HFFc6 (cell line): ENCODE results near the gene MICALL2. TPM values are rescaled to one million over a fixed set of nuclear protein-coding genes. Genes with fewer than 3 reads are reported as not detected.
"Not testable (repeated sequence)": the region's sequence is repeated elsewhere in the genome, so short reads cannot be mapped to it uniquely, and the experiment has no call there.

ENCODE experiments used
- DNase-seq: peaks from one replicate; pipeline ENCODE4 v3.0.0-alpha.2; 2018
- H3K27ac Mint-ChIP-seq: 2 replicates; pipeline ENCODE4 v1.8.0; 2020; ENCODE audit warnings: mild to moderate bottlenecking, mixed read lengths
- H3K27me3 Mint-ChIP-seq: 2 replicates; pipeline ENCODE4 v1.8.0; 2021; ENCODE audit warnings: mild to moderate bottlenecking, moderate library complexity, mixed read lengths; ENCODE audit not compliant: insufficient read depth
- H3K36me3 Mint-ChIP-seq: 2 replicates; pipeline ENCODE4 v1.8.0; 2021; ENCODE audit warnings: low read depth, mixed read lengths
- H3K4me1 Mint-ChIP-seq: 2 replicates; pipeline ENCODE4 v1.8.0; 2020; ENCODE audit warnings: low read depth, mixed read lengths
- H3K4me3 Mint-ChIP-seq: 2 replicates; pipeline ENCODE4 v1.8.0; 2020; ENCODE audit warnings: mild to moderate bottlenecking, moderate library complexity, mixed read lengths
- H3K9me3 Mint-ChIP-seq: 2 replicates; pipeline ENCODE4 v1.8.0; 2020; ENCODE audit warnings: mild to moderate bottlenecking, mixed read lengths
- total RNA-seq, 6 experiments: library from RNA; stranded (reverse); fragmentation: NEBNext Ultra II Directional; extraction: Animal tissue kit (Norgen Biotek cat#: 25700); gene quantifications; 2 replicates in 1 of 6; 3 replicates in 5 of 6; pipeline ENCODE4 v1.2.3, GENCODE V29; 2021
- TF ChIP-seq, protein P1 (sequence below): fragments of 200-600 bp; sonication (generic); IDR thresholded peaks from 2 replicates; pipeline ENCODE4 v1.5.0; 2021; ENCODE audit warnings: antibody characterized with exemption, mild to moderate bottlenecking

Gene MICALL2
- total RNA-seq, 6 experiments from 2014 or later, result 12.1 to 24.4 (median 21.0) TPM

DNA sequence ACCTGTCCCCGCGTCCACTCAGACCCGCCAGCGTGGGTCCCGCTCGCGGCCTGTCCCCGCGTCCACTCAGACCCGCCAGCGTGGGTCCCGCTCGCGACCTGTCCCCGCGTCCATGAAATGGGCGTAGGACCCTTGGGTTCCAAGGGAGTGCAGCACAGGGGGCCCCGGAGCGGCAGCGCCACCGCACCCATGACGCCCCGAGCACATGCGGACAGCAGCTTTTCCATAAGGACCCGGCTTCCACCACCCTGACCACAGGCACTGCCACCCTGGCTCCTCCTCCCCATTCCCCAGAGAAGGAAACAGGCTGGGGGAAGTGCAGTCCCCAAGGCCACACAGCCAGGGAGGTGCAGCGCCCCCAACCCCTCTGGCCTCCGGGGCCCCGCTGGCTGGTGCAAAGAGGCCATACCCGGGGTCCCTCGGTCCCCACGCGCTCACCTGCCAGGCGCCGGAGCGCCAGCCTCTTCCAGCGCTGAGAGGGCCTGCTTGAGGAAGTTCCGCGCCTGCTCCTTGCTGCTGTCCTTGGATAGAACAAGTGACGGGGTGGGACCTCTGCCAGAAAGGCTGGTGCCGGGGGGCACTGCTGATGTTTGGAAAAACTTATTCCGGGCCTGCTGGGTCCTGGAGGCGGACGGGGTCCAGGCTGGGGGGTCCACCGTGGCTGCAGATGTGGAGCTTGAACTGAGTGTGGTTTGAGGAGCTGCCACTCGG is 14.9 kb downstream of the MICALL2 start:
- TF ChIP-seq, protein P1, sequence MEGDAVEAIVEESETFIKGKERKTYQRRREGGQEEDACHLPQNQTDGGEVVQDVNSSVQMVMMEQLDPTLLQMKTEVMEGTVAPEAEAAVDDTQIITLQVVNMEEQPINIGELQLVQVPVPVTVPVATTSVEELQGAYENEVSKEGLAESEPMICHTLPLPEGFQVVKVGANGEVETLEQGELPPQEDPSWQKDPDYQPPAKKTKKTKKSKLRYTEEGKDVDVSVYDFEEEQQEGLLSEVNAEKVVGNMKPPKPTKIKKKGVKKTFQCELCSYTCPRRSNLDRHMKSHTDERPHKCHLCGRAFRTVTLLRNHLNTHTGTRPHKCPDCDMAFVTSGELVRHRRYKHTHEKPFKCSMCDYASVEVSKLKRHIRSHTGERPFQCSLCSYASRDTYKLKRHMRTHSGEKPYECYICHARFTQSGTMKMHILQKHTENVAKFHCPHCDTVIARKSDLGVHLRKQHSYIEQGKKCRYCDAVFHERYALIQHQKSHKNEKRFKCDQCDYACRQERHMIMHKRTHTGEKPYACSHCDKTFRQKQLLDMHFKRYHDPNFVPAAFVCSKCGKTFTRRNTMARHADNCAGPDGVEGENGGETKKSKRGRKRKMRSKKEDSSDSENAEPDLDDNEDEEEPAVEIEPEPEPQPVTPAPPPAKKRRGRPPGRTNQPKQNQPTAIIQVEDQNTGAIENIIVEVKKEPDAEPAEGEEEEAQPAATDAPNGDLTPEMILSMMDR, result no peak
- no peak overlapping the region for H3K27ac Mint-ChIP-seq
- DNase-seq, result no peak
- H3K4me1 Mint-ChIP-seq, result no peaks in the 10 kb centered on the region
- no peaks in the 10 kb centered on the region for H3K9me3 Mint-ChIP-seq
- no peak overlapping the region for H3K4me3 Mint-ChIP-seq
- H3K36me3 Mint-ChIP-seq, result peaks cover 6% of the 10 kb centered on the region; the same call in 1 of the 2 replicates
- peaks cover 1% of the 10 kb centered on the region for H3K27me3 Mint-ChIP-seq

GRCh38 chr7:1443587-1444200 is 15.6 kb downstream of the MICALL2 start:
- H3K4me1 Mint-ChIP-seq, DNase-seq, H3K27me3 Mint-ChIP-seq, H3K36me3 Mint-ChIP-seq, H3K4me3 Mint-ChIP-seq, H3K9me3 Mint-ChIP-seq, H3K27ac Mint-ChIP-seq: not testable (repeated sequence)

DNA sequence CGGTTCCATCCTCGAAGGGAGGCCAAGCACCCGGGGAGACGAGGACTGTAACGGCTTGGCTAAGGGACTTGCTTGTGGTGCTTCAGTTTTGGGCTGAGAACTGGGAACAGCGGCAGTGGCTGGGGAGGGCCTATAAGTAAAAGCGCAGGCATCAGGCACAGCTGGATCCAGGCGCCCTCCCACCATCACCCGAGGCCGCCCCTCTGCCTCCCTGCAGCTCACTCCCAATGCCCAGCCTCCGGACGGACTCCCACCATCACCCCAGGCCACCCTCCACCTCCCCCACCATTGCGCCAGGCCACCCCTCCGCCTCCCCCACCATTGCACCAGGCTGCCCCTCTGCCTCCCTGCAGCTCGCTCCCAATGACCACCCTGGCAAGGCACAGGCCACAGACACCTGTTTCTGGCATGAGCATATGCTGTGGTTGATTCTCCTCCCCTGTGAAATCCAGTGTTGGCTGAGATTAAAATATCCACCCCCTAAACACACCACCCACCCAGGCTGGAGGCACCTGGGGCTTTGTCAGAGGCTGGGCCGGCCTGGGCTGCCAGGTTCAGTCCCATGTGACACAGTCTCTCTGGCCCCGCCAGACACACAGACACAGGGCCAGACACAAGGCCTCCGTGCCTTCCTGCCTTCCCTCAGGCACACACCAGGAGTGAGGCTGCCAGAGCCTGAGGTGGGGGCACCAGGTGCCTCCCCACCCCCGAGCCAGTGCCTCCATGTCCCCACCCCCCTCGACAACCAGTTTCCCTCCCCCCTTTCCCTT is 16.7 kb downstream of the MICALL2 start:
- Mint-ChIP-seq H3K9me3 (0 out of 2 replicates have a peak, but pooled peaks cover 3% of the 10 kb centered on the region), H3K4me1 (no peaks in the 10 kb centered on the region), H3K27me3 (peaks cover 1% of the 10 kb centered on the region), H3K27ac (no peak overlapping the region), H3K36me3 (peaks cover 9% of the 10 kb centered on the region; the same call in 1 of the 2 replicates), H3K4me3 (no peak overlapping the region)
- TF ChIP-seq, protein P1, result no peak
- DNase-seq, result no peak

DNA sequence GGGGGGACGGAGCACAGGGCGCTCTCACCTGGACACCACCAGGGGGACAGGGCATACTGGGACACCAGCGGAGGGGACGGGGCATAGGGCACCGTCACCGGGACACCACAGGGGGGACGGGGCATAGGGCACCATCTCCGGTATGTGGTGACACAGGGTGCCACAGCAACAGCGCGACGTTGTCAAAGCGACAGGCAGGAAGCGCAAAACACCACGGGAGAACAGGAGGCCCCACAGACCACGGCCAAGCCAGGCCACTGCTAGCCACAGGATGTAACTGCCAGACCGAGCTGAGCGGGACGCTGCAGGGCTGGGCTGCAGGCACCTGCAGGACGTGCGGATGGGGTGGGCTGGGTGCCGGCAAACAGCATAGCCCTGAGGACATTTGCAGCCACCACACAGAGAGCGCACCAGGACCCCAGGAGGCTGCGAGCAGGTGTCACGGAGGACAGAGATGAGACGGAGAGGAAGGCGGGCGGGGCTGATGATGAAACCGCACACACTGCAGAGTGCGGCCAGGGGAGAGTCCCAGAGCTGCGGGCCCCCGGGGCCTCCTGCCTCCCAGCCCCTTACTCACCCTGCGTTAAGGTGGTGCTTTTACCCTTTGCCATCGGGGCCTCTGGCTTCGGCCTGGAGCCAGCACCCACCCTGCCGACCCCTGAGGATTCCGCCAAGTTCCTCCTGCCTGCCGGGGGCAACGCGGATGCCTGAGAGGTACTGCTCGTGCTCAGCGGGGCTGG is 17.5 kb downstream of the MICALL2 start:
- H3K36me3 Mint-ChIP-seq, result peaks cover 9% of the 10 kb centered on the region; the same call in 1 of the 2 replicates
- no peak overlapping the region for H3K27ac Mint-ChIP-seq
- H3K4me1 Mint-ChIP-seq, result no peaks in the 10 kb centered on the region
- peaks cover 1% of the 10 kb centered on the region for H3K27me3 Mint-ChIP-seq
- no peak overlapping the region for H3K4me3 Mint-ChIP-seq
- H3K9me3 Mint-ChIP-seq, result 0 out of 2 replicates have a peak, but pooled peaks cover 3% of the 10 kb centered on the region
- DNase-seq, result no peak
- TF ChIP-seq, protein P1, result peak; percentile 49

DNA sequence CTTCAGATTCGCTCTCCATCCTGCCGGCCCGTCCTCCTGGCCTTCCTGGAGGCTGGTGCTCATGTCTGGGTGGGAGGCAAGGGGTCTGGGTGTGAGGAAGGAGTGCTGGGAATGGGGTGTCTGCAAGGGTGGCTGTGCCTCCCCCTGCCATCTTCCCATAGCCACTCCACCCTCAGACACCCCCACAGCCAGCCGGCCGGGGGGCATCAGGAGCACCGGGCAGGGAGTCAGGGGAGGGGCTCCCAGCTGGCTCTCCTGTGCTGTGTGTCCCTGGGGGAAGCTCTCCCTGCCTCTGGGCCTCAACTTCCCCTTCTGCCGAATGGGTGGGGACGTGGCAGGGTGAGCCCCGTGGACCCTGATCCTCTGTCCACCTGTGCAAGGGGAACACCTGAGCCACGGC is 18.6 kb downstream of the MICALL2 start:
- H3K4me3 Mint-ChIP-seq, result no peak overlapping the region
- H3K4me1 Mint-ChIP-seq, result no peaks in the 10 kb centered on the region
- 0 out of 2 replicates have a peak, but pooled peaks cover 3% of the 10 kb centered on the region for H3K9me3 Mint-ChIP-seq
- peaks cover 1% of the 10 kb centered on the region for H3K27me3 Mint-ChIP-seq
- peaks cover 9% of the 10 kb centered on the region; the same call in 1 of the 2 replicates for H3K36me3 Mint-ChIP-seq
- DNase-seq, result no peak
- TF ChIP-seq, protein P1, result no peak
- no peak overlapping the region for H3K27ac Mint-ChIP-seq
